DMS114 treated with DMSO at 0.1 percent for 48 hours (cell line): ENCODE data around the gene NSMCE3.
"Not testable (repeated sequence)": the region's sequence is repeated elsewhere in the genome, so short reads cannot be mapped to it uniquely, and the experiment has no call there.

Experiments used
- DNase-seq: peaks from one replicate; lab custom pipeline; 2025; ENCODE audit not compliant: unreplicated experiment; lab: John Stamatoyannopoulos, UW

The NSMCE3 gene

DNA sequence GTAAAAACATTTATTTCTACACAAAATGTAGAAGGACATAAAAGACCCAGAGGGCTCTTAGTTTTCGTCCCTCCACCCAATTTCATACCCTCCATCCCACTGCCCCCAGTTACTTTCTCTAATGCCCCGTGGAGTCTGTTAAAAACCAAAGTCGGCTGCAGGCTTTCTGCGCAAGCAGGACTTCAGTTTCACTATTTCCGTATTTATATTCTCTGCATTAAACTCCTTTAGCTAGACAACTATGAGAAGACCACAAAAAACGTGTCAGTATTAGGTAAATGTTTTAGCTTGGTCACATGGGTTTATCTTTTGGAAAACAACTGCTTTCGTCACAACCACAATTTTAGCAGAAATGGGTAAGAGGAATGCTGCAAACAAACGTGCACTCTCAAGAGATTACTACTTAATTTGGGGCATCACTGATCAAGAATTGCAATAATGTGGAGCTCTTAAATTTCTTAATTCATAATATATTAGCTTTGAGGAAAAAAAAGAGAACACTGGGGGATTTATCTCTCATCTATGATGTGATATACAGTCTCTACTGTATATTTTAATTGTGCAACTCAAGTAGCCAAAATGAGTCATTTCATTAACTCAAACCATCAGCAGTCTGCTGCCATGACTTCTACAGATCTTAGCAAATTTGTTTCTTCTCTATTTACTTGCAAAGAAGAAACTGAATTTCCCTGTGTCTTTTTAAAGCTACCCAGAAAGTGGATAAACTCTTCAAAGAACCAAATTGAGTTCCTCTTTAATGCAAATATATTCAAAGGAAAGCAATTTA lies 740 bp upstream of the NSMCE3 start:
- DNase-seq = no peak

DNA sequence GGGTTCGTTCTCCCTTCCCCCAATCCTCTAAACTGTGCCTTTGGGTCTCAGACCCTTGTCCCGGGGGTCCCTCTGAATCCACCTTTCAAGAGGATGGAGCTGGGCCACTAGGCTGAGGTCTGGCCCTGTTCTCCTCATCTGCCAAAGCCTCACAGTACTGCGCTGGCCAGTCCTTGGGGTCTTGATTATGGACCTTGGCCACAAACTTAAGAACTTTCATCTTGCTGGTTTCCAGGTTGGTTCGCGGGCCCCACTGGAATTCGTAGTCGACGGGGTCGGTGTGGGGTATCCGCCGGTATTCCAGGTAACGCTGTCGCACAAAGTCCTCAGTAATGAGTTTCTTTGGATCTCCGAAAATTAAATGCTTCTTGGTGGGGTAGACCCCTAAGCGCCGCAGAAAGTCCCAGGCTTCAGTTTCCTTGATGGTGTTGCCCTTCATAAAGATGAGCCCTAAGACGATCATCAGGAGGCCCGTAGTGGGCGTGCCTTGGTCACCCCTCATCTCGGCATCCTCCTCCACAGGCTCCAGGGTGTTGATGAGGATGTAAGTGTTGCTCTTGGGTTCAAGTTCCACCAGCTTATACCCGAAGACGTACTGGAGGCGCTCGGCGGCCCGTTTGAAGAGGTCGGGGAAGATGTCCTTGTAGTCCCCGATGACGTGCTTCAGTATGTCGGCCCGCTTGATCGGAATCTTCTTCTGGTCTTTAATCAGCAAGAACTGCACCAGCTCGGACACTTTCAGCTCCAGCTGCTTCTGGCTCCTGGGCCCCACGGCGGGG lies 727 bp downstream of the NSMCE3 start:
- DNase-seq = peak; percentile 28

DNA sequence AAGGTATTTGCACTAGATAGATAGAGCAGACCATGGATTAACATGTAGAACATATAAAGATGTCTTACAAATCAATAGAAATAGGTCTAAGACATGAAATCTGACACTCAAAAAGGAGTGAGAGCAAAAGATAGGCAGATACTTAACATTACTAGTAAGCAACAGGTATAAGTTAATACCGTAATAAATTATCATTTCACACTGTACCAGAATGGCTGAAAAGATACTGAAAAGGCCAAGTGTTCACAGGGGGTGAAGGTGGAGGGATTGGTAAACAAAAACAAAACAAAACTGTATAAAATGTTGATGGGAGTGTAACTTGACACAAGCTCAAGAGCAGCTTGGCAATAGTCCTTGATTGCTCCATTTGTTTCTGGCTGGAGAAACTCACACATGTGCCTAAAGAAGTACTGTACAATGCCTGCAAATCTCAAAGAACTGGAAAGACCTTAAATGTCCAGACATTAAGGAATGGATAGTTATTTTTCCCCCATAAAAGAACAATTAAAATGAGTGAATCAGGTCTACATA lies 3.5 kb downstream of the NSMCE3 start:
- no peak for DNase-seq

DNA sequence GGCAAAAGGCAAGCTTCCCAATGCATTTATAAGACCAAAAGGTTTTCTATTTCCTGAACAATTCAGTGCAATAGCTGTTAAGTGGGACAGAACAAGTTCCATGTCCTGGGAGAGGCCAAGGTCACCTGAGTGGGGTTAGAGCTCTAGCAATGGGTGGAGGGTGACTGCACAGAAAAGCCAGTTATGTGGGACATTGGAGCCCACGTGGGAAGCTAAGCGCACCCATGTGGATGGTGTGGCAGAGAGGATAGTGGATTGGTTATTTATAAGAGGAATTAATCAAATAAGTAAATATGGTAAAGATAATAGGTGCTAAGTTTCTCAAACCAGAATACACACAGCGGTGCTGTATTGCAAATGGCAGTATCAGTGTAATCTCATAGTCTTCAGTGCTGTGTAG lies 6.3 kb downstream of the NSMCE3 start:
- no peak for DNase-seq

DNA sequence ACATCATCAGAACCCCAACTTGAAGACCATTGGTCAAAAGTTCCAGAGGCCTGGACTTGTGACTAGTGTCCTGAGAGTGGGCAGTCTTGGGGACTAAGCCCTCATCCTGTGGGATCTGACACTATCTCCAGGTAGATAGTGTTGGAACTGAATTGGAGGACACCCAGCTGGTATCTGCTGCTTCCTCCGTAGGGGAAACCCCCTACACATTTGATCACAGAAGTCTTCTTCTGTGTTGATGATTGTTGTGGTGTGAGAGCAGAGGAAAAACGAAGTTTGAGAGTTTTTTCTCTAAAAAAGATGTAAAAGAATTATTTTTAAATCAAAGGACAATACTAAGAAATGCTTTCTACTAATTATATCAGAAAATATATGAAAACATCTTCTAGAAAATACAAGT lies 6.9 kb downstream of the NSMCE3 start:
- DNase-seq = no peak

DNA sequence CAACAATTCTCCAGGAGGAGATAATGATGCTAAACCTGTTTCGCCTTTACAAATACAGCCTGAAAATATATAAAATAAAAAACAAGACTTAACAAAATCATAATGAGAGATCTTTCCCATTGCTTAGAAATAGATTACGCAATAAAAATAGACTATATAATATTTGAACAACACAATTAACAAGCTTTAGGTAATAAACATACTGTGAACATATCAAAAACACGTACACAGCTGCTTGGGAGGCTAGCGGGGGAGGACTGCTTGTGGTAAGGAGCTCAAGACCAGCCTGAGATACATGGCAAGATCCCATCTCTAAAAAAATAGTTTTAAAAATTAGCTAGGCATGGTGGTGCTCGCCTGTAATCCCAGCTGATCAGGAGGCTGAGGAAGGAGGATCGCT lies 8.7 kb downstream of the NSMCE3 start:
- no peak for DNase-seq

DNA sequence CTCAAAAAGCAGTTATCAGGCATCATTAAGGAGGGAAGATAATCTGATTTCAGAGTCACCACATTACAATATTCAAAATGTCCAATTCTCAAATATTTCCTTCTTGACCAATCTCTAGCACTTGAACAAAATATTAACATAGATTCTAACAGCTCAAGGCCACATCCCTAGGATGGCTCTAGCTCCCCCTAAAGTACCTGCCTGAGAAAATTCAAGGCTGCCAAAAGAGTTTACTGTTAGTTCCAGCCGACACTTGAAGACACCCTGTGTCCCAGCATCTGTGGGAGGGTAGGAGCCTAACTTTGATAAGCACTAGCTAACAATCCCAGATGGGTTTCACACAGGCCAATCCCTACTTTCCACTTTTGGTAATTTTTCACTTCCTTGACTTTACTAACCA lies 10.4 kb downstream of the NSMCE3 start:
- no peak for DNase-seq

DNA sequence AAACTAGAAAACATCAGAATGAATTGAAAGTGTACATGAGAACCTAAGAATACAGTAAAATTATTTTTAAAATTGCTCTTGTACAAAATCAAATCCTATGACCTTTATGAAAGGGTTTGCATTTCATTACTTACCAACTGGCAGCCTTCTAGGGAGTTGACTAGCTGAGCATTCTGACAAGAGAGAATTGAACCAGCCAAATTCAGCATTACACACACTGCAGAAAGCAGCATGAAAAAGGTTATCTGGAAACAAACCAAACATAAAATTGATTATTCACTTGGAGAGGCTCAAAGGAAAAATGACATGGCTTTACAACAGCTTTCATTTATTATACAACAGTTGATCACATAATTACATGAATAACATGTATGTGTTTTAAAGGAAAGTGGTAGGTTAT lies 17.4 kb downstream of the NSMCE3 start:
- DNase-seq = no peak

DNA sequence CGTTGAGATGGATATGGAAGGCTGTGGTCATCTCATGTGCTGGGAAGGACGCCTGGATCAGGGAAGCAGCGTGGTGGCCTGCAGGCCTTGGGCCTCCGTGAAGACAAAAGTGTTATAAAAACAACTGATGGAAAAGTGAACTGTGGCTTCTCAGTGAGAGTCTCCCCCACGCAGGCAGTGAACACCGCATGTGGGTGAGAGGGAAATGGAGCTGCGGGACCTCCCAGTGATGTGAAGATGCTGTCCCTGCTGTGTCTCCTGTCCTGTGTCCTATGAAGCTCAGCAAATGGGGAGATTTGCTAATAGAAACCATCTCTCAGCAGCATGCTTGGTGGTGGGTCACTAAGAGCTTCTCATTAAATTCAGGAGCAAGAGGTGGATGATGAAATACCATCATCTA lies 25.1 kb downstream of the NSMCE3 start:
- no peak for DNase-seq

DNA sequence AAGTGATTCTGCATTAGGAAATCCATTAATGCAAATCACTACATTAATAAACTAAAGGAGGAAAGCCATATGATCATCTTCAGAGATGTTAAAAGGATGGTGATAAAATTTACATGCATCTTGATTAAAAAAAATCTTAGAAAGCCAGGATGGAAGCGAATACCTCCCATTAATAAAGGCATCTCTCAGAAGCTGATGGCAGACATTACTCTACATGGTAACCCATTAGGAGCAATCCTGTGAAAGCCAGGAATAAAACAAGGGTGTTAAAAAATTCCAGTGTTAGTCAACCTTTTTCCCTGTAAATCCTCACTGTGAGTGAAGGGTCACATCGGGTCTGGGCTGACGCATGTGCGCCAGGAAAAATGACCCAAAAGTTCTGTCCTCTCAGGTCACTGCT lies 25.5 kb downstream of the NSMCE3 start:
- DNase-seq = no peak

DNA sequence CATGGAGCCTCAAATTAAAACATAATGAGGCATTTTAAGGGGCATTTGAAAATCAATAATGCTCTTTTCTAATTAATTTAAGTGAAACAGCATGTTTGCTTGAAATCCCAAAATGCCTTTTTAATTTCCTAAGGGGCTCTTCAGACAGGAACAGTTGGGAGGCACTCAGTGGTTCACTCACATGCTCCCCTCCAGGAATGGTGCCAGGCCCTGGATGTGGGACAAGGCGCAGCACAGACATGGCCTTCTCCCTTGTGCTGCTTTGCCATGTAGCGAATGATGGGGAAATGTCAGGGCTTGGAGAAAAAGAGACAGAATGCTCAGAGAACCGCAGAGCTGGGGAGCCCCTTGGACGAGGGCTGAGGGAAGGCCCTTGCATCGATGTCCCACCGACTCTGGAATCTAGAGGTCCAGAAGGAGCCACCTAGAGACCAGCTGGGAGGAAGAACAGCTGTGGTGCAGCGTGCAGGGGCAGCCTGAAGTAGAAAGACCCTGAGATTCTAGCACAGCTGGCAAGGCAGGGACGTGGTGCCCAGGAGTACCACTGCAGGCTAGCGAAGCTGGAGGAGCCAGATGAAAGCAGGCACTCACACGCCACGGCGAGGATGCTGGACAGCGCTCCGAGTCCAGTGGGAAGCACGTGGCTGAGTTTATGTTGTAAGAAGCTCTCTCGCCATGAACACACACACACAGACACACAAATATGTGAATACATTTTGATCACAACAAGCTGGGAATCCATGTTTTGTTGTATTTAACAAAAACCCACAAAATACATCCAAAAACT lies 27.0 kb downstream of the NSMCE3 start:
- no peak for DNase-seq

DNA sequence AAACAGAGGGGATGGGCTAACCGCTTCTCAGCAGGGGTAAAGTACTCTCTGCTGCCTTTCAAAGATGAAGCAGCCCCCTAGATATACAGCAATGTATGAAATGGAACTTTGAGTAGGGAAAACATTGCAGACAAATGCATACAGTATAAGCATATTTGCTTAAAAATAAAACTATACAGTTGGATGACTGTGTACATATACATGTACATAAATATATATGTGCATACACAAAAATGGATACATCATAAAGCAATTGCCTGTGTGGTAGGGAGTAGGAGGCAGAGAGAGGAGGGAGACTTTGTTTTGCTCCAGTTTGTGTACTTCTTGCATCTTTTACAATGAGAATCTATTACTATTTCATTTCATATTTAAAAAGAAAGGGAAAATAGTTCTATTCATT lies 28.4 kb downstream of the NSMCE3 start:
- DNase-seq = no peak

DNA sequence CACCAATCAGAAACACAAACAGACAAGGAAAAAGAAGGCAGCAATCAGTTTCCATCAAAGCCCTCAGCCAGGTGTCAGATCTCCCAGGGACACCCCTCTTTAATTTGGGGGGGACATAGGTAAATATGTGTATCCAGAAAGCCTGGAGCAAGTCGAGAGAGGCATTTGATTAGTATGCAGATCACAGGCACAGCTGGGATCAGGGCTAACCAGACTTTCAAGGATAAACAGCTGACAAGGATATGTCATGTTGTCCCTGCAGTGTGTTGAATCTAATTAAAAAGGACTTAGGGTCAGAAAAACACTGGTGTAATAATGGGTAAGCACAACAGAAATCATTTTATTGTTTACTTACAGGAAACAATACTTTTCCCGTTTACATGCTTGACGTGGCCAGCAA lies 30.2 kb downstream of the NSMCE3 start:
- DNase-seq = no peak

DNA sequence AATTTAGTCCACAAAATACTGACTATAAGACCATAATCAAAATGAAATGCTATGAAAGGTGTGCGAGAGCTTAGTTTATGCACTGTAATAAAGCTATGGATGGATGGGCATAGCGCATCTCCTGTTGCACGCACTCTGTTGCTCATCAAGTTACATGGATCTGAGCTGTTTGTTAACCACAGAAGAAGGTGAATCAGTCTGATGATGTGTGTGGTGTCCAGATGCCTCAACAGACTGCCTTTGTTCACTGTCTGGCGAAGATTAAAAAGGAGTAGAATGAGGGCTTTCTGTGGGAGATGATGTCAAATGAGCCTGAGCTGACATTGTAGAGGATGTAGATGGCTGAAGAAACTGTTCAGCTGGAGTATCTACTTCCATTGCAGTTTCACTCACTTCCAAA lies 36.1 kb downstream of the NSMCE3 start:
- DNase-seq = no peak

DNA sequence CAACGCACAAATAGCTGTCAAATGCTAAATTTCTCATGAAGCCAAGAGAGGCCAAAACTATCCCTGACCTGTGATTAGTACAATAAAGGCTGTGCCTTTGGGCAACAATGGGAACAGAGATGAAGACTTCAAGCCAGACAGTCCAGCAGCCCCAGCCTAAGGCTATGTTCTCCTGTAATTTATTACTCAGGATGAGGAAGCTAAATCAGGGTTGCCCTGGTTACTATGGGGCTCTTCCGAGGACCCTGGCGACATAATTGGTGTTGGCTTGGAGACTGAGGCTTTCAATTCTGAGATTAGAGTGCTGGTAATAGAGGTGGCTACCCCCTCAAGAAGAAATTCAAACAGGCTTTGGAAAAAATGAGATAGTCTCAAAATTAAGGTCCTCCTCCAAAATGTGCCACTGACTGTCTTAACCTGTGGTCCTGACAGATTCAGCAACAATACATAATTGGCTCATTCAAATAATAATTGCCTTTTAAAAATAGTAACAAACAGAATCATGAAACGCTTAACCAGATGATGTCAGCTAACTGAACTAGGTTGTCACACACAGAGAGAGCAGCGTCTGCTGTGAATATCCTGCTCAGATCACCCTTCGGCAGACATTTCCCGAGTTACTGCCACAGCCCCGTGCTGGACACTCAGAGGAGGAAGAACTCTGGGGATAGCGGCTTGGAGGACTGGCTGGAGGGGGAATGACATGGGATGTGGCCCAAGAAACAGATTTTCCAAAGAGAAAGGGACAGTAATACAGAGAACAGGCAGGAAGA lies 43.0 kb downstream of the NSMCE3 start:
- no peak for DNase-seq

DNA sequence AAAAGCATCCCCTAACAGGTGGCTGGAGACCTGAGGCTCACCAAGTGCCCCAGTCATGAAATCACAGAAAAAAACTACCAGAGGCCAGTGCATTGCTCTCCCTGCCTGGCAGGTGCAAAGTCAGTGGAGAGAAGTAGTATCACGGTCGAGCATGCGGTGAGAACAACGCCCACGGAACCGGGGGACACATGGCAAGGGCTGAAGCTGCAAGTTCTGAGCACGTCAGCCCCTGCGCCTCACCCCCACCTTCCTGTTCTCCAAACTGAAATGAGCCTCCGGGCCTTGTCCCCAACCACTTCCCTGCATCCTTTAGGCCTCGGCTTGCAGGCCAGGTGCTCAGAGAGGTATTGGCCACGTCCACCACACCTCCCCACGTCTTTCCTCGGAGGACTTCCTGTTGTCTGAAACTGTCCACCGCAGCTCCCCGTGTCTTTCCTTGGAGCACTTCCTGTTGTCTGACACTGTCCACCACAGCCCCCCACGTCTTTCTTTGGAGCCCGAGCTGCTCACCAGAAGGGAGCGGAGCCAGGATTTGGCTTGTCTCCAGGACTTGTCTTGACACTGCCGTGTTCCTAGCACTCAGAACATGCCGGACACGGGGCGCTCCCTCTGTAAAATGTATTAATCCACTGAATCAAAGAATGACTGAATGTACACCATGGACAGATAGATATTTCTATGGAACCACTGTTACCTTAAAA lies 43.9 kb downstream of the NSMCE3 start:
- no peak for DNase-seq

DNA sequence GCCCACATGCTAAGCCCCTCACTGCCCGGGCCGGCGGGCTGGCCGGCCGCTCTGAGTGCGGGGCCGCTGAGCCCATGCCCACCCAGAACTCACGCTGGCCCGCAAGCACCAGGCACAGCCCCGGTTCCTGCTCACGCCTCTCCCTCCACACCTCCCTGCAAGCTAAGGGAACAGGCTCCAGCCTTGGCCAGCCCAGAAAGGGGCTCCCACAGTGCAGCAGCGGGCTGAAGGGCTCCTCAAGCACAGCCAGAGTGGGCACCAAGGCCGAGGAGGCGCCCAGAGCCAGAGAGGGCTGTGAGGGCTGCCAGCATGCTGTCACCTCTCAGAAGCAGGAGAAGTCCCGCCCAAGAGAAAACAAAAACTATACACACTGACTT lies 44.6 kb downstream of the NSMCE3 start:
- not testable (repeated sequence) for DNase-seq

DNA sequence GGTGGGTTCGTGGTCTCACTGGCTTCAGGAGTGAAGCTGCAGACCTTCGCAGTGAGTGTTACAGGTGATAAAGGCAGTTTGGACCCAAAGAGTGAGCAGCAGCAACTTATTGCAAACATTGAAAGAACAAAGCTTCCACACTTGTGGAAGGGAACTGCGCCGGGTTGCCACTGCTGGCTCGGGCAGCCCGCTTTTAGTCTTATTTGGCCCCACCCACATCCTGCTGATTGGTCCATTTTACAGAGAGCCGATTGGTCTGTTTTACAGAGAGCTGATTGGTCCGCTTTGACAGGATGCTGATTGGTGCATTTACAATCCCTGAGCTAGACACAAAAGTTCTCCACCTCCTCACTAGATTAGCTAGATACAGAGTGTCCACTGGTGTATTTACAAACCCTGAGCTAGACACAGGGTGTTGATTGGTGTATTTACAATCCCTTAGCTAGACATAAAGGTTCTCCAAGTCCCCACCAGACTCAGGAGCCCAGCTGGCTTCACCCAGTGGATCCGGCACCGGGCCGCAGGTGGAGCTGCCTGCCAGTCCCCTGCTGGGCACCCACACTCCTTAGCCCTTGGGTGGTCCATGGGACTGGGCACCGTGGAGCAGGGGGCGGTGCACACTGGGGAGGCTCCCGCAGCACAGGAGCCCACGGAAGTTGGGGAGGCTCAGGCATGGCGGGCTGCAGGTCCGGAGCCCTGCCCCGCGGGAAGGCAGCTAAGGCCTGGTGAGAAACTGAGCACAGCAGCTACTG lies 45.2 kb downstream of the NSMCE3 start:
- not testable (repeated sequence) for DNase-seq

DNA sequence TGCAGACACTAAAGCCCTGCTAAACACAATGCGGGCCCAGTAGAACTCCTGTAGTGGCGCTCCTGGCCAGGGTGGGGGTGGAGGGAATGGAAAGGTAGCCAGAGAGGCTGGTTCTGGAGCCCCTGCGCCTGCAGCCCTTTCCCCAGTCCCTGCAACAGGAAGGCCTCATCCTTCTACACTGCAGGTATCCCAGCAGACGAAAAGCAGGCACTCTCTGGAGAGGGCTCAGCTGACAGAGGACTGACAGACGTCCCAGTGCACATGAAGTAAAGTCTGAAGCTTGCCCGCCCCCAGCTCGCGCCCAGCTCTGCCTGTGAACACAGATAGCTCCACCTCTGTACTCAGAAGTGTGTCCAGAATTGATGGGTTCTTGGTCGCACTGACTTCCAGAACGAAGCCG lies 46.0 kb downstream of the NSMCE3 start:
- DNase-seq = no peak
